Left lung (tissue), 10 donors: ENCODE measurements around the gene IFNA10. TPM values are rescaled to one million over a fixed set of nuclear protein-coding genes. Genes with fewer than 3 reads are reported as not detected.
"Not testable (repeated sequence)": the region's sequence is repeated elsewhere in the genome, so short reads cannot be mapped to it uniquely, and the experiment has no call there.

ENCODE experiments used
- ATAC-seq: fragments of 200-7000 bp; cut with Tn5 transposase; one replicate; pipeline ENCODE4 v1.9.1; 2020; ENCODE audit warnings: moderate library complexity
- DNase-seq, 4 donors: peaks; one replicate each; pipeline ENCODE4 v3.0.0-alpha.2; 2013 to 2020
- H3K27ac ChIP-seq, 2 donors: fragments of 200-600 bp; sonication (generic) in 1 of 2; one replicate each; pipeline versions ENCODE4 v1.5.0 to v1.8.0; 2020 to 2021
- H3K27me3 ChIP-seq, 2 donors: fragments of 200-600 bp; sonication (generic) in 1 of 2; one replicate each; pipeline versions ENCODE4 v1.5.0 to v1.8.0; 2020 to 2021
- H3K36me3 ChIP-seq, 2 donors: fragments of 200-600 bp; sonication (generic) in 1 of 2; one replicate each; pipeline versions ENCODE4 v1.5.0 to v1.8.0; 2020 to 2021
- H3K4me1 ChIP-seq, 2 donors: fragments of 200-600 bp; one replicate each; pipeline ENCODE4 v1.8.0; 2021
- H3K4me3 ChIP-seq, 2 donors: fragments of 200-600 bp; sonication (generic) in 1 of 2; one replicate each; pipeline versions ENCODE4 v1.5.0 to v1.8.0; 2020 to 2021; ENCODE audit warnings: mild to moderate bottlenecking in 1 of 2
- H3K9me3 ChIP-seq, 2 donors: fragments of 200-600 bp; sonication (generic) in 1 of 2; one replicate each; pipeline versions ENCODE4 v1.5.0 to v1.8.0; 2020 to 2021
- CTCF ChIP-seq, 2 donors: fragments of 200-600 bp; sonication (generic) in 1 of 2; IDR thresholded peaks; one replicate each; pipeline versions ENCODE4 v1.5.0 to v1.8.0; 2021; ENCODE audit warnings: antibody characterized with exemption in 2 of 2
- intact Hi-C, 2 donors: fragments of 100-400 bp; cut with DNase I; formaldehyde crosslinking; loops; one replicate each; pipeline versions ENCODE4 v1.11.2 to v1.14.2; 2022
- polyA plus RNA-seq, 6 donors: library from polyadenylated mRNA; unstranded; fragments of 120-200 nt; gene quantifications; one replicate each; pipeline ENCODE4 v1.2.1, GENCODE V29; 2013; ENCODE audit not compliant: insufficient read length in 6 of 6
- total RNA-seq, 2 donors: library from RNA; stranded (reverse); fragmentation: NEBNext Ultra II Directional; extraction: Animal tissue kit (Norgen Biotek cat#: 25700); gene quantifications; one replicate each; pipeline ENCODE4 v1.2.1, GENCODE V29; 2021
- donor health status: DM: no; HTN: yes; CAD: no.
- donor health status: DM: no; HTN: no; CAD: no.

The IFNA10 gene
- total and polyA plus RNA-seq, 8 donors = not detected

- no peaks in the 10 kb centered on the region for H3K9me3 ChIP-seq
- no peaks in the 10 kb centered on the region for H3K4me1 ChIP-seq
- no peak for ATAC-seq
- H3K27me3 ChIP-seq = no peaks in the 10 kb centered on the region
- H3K36me3 ChIP-seq = no peaks in the 10 kb centered on the region
- H3K27ac ChIP-seq = no peak overlapping the region
- no peak overlapping the region for H3K4me3 ChIP-seq
- TF ChIP-seq CTCF (IDR thresholded peaks at IDR 0.05) = no peak
- intact Hi-C loops = no loop called here
- peak in 1 of 4 donors; percentile 32 for DNase-seq
These were observed 3.4 kb upstream of the IFNA10 start for GRCh38 chr9:21210311-21210710.

- DNase-seq = no peak
- no peak for TF ChIP-seq CTCF (IDR thresholded peaks at IDR 0.05)
- Histone ChIP-seq H3K27me3 (no peaks in the 10 kb centered on the region), H3K4me1 (no peaks in the 10 kb centered on the region), H3K9me3 (peaks cover 0 to 3% of the 10 kb centered on the region in 2 donors), H3K4me3 (no peak overlapping the region), H3K36me3 (no peaks in the 10 kb centered on the region), H3K27ac (no peak overlapping the region)
- intact Hi-C loops = no loop called here
- ATAC-seq = no peak
These were observed 1.7 kb downstream of the IFNA10 start for GRCh38 chr9:21205204-21205603.

- H3K9me3 ChIP-seq, H3K27me3 ChIP-seq, ATAC-seq, H3K4me1 ChIP-seq, DNase-seq, H3K36me3 ChIP-seq, intact Hi-C loops, H3K27ac ChIP-seq, H3K4me3 ChIP-seq: not testable (repeated sequence)
These were observed 4.8 kb downstream of the IFNA10 start, which contains the start of gene IFNA7 for GRCh38 chr9:21202105-21202504. TSS of gene IFNA7 (minus strand) at chr9:21202205. CDS start at chr9:21202165, 40 bp downstream.

- H3K9me3 ChIP-seq, DNase-seq, H3K36me3 ChIP-seq, H3K27me3 ChIP-seq, intact Hi-C loops, H3K27ac ChIP-seq, H3K4me3 ChIP-seq, H3K4me1 ChIP-seq: not testable (repeated sequence)
- peak; percentile 92 for ATAC-seq
- peak; percentile 47 to 56 for TF ChIP-seq CTCF (IDR thresholded peaks at IDR 0.05)
These were observed 11.8 kb downstream of the IFNA10 start for GRCh38 chr9:21194867-21195776.

- ATAC-seq, H3K9me3 ChIP-seq, intact Hi-C loops, H3K4me3 ChIP-seq, DNase-seq, H3K27ac ChIP-seq, H3K4me1 ChIP-seq, H3K27me3 ChIP-seq, H3K36me3 ChIP-seq: not testable (repeated sequence)
These were observed 19.5 kb downstream of the IFNA10 start, which contains the start of gene IFNA4 for GRCh38 chr9:21187487-21187886. TSS of gene IFNA4 (minus strand) at chr9:21187587. CDS start at chr9:21187531, 56 bp downstream.
